H9 (cell line): ENCODE results near the gene GRAMD1B. TPM values are rescaled to one million over a fixed set of nuclear protein-coding genes. Genes with fewer than 3 reads are reported as not detected.

ENCODE experiments used
- DNase-seq: peaks from one replicate; pipeline ENCODE4 v3.0.0-alpha.2; 2017
- H2AFZ ChIP-seq: one replicate; pipeline ENCODE4 v1.6.1; 2013; ENCODE audit warnings: mild to moderate bottlenecking, low read length, control low read depth, moderate library complexity
- H2AK5ac ChIP-seq: 2 replicates; pipeline ENCODE4 v1.6.1; 2013; ENCODE audit warnings: low read length, control low read depth, mixed read lengths; ENCODE audit not compliant: insufficient read length
- H2BK120ac ChIP-seq: one replicate; pipeline ENCODE4 v1.6.1; 2013; ENCODE audit warnings: low read depth, mild to moderate bottlenecking, low read length, control low read depth, inconsistent platforms; ENCODE audit not compliant: poor library complexity, severe bottlenecking
- H2BK12ac ChIP-seq: 2 replicates; pipeline ENCODE4 v1.6.1; 2013; ENCODE audit warnings: low read length, control low read depth, mixed read lengths, low read depth; ENCODE audit not compliant: insufficient read length
- H2BK15ac ChIP-seq: 2 replicates; pipeline ENCODE4 v1.6.1; 2013; ENCODE audit warnings: low read depth, low read length, control low read depth
- H2BK20ac ChIP-seq: one replicate; pipeline ENCODE4 v1.6.1; 2013; ENCODE audit warnings: low read depth, mild to moderate bottlenecking, low read length, control low read depth, inconsistent platforms; ENCODE audit not compliant: poor library complexity, severe bottlenecking
- H2BK5ac ChIP-seq: 2 replicates; pipeline ENCODE4 v1.6.1; 2013; ENCODE audit warnings: low read length, control low read depth, mixed read lengths; ENCODE audit not compliant: insufficient read length
- H3K14ac ChIP-seq: 2 replicates; pipeline ENCODE4 v1.6.1; 2013; ENCODE audit warnings: low read length, control low read depth; ENCODE audit not compliant: insufficient read depth
- H3K18ac ChIP-seq: 2 replicates; pipeline ENCODE4 v1.6.1; 2013; ENCODE audit warnings: low read depth, mild to moderate bottlenecking, mixed read lengths, low read length, control low read depth; ENCODE audit not compliant: insufficient read length
- H3K23ac ChIP-seq: 2 replicates; pipeline ENCODE4 v1.6.1; 2013; ENCODE audit warnings: low read length, control low read depth, mixed read lengths, low read depth; ENCODE audit not compliant: insufficient read length
- H3K23me2 ChIP-seq: 2 replicates; pipeline ENCODE4 v1.6.1; 2013; ENCODE audit warnings: low read depth, mild to moderate bottlenecking, mixed read lengths, low read length, control low read depth; ENCODE audit not compliant: insufficient read length, poor library complexity, severe bottlenecking
- H3K27ac ChIP-seq: 2 replicates; pipeline ENCODE4 v1.5.1; 2013; ENCODE audit warnings: low read length, control low read depth, mixed read lengths, low read depth; ENCODE audit not compliant: insufficient read length
- H3K27me3 ChIP-seq: 2 replicates; pipeline ENCODE4 v1.6.1; 2013; ENCODE audit warnings: low read length, control low read depth, inconsistent platforms; ENCODE audit not compliant: insufficient read depth
- H3K4ac ChIP-seq: 2 replicates; pipeline ENCODE4 v1.6.1; 2013; ENCODE audit warnings: low read depth, mild to moderate bottlenecking, control low read depth, inconsistent platforms, low read length, moderate library complexity
- H3K4me1 ChIP-seq: 2 replicates; pipeline ENCODE4 v1.6.1; 2013; ENCODE audit warnings: low read length, control low read depth, inconsistent platforms; ENCODE audit not compliant: insufficient read depth
- H3K4me2 ChIP-seq: 2 replicates; pipeline ENCODE4 v1.6.1; 2013; ENCODE audit warnings: low read length, control low read depth, mixed read lengths; ENCODE audit not compliant: insufficient read length, insufficient read depth
- H3K56ac ChIP-seq: 2 replicates; pipeline ENCODE4 v1.6.1; 2013; ENCODE audit warnings: low read depth, mild to moderate bottlenecking, mixed read lengths, low read length, control low read depth; ENCODE audit not compliant: insufficient read length
- H3K79me1 ChIP-seq: 2 replicates; pipeline ENCODE4 v1.6.1; 2013; ENCODE audit warnings: low read depth, mild to moderate bottlenecking, moderate library complexity, low read length, control low read depth, inconsistent platforms; ENCODE audit not compliant: insufficient read depth, poor library complexity, severe bottlenecking
- H3K79me2 ChIP-seq: 2 replicates; pipeline ENCODE4 v1.6.1; 2013; ENCODE audit warnings: low read length, control low read depth, inconsistent platforms; ENCODE audit not compliant: insufficient read depth
- H3K9ac ChIP-seq: 2 replicates; pipeline ENCODE4 v1.6.1; 2013; ENCODE audit warnings: low read length, control low read depth, mixed read lengths; ENCODE audit not compliant: insufficient read length; ENCODE audit errors: extremely low read depth
- H3K9me3 ChIP-seq: one replicate; pipeline ENCODE4 v1.6.1; 2013; ENCODE audit warnings: low read depth, low read length, inconsistent platforms; ENCODE audit not compliant: control insufficient read depth
- H3T11ph ChIP-seq: one replicate; pipeline ENCODE4 v1.6.1; 2013; ENCODE audit warnings: mild to moderate bottlenecking, low read length, control low read depth, inconsistent platforms
- H4K20me1 ChIP-seq: one replicate; pipeline ENCODE4 v1.6.1; 2013; ENCODE audit not compliant: control insufficient read depth, insufficient read length, insufficient read depth
- H4K5ac ChIP-seq: 2 replicates; pipeline ENCODE4 v1.6.1; 2013; ENCODE audit warnings: low read depth, mild to moderate bottlenecking, mixed read lengths, low read length, control low read depth; ENCODE audit not compliant: insufficient read length
- H4K8ac ChIP-seq: replicated peaks from 2 replicates; pipeline ENCODE4 v1.6.1; 2013; ENCODE audit warnings: low read length, control low read depth, mixed read lengths, low read depth; ENCODE audit not compliant: insufficient read length
- H4K91ac ChIP-seq: 2 replicates; pipeline ENCODE4 v1.6.1; 2013; ENCODE audit warnings: low read depth, mild to moderate bottlenecking, moderate library complexity, mixed read lengths, low read length, control low read depth; ENCODE audit not compliant: insufficient read length
- H3K27ac Mint-ChIP-seq, 3 experiments: 2 replicates in 2 of 3; 3 replicates in 1 of 3; pipeline ENCODE4 v1.8.0; 2020 to 2021; ENCODE audit warnings: mixed read lengths in 3 of 3, mild to moderate bottlenecking in 1 of 3, moderate library complexity in 1 of 3
- H3K27me3 Mint-ChIP-seq: 2 replicates; pipeline ENCODE4 v1.8.0; 2021; ENCODE audit warnings: low read depth, mild to moderate bottlenecking, moderate library complexity, mixed read lengths
- H3K36me3 Mint-ChIP-seq, 3 experiments: 2 replicates in 2 of 3; 3 replicates in 1 of 3; pipeline ENCODE4 v1.8.0; 2020 to 2021; ENCODE audit warnings: low read depth in 3 of 3, mixed read lengths in 3 of 3; ENCODE audit not compliant: insufficient read depth in 1 of 3
- H3K4me1 Mint-ChIP-seq, 2 experiments: 2 replicates each; pipeline ENCODE4 v1.8.0; 2020; ENCODE audit warnings: mixed read lengths in 2 of 2
- H3K4me3 Mint-ChIP-seq, 2 experiments: 2 replicates in 1 of 2; 3 replicates in 1 of 2; pipeline ENCODE4 v1.8.0; 2020 to 2021; ENCODE audit warnings: mild to moderate bottlenecking in 2 of 2, mixed read lengths in 2 of 2, moderate library complexity in 1 of 2
- H3K9me3 Mint-ChIP-seq, 2 experiments: 2 replicates in 1 of 2; 3 replicates in 1 of 2; pipeline ENCODE4 v1.8.0; 2020; ENCODE audit warnings: mild to moderate bottlenecking in 2 of 2, mixed read lengths in 2 of 2, moderate library complexity in 1 of 2
- CTCF ChIP-seq: fragments of 200-600 bp; sonication (generic); conservative IDR thresholded peaks from 3 replicates; pipeline ENCODE4 v1.8.0; 2021; ENCODE audit warnings: antibody characterized with exemption, mild to moderate bottlenecking
- WGBS: extraction: QIAGEN DNeasy Blood & Tissue Kit; methylation state at CpG from one replicate; pipeline ENCODE4 v1.1.7; 2013; ENCODE audit warnings: missing lambda C conversion rate, low lambda C conversion rate, mixed read lengths; ENCODE audit not compliant: insufficient read length; ENCODE audit errors: extremely low coverage; 5-methylcytosine and 5-hydroxymethylcytosine counted together
- total RNA-seq: library from RNA; stranded (reverse); gene quantifications from 2 replicates; pipeline ENCODE4 v1.2.1, GENCODE V29; 2021

The GRAMD1B gene
- total RNA-seq, 1 experiment from 2014 or later = 25.9 TPM

- Histone ChIP-seq H3K56ac (no peak overlapping the region), H3K9me3 (no peaks in the 10 kb centered on the region), H2BK15ac (no peak overlapping the region), H3K4ac (no peak overlapping the region), H3K23ac (no peak overlapping the region), H2BK5ac (no peak overlapping the region), H4K91ac (no peak overlapping the region), H3K79me1 (no peaks in the 10 kb centered on the region), H2AFZ (no peak overlapping the region), H2BK12ac (no peak overlapping the region), H3K4me2 (no peak overlapping the region), H3T11ph (no peak overlapping the region), H2AK5ac (no peak overlapping the region), H4K5ac (no peak overlapping the region), H2BK20ac (no peak overlapping the region), H3K79me2 (no peaks in the 10 kb centered on the region), H2BK120ac (no peak overlapping the region), H3K23me2 (no peaks in the 10 kb centered on the region), H4K20me1 (no peaks in the 10 kb centered on the region), H3K14ac (no peak overlapping the region), H4K8ac (no peak overlapping the region), H3K4me1 (no peaks in the 10 kb centered on the region; the same call in 1 of the 2 replicates), H3K27ac (no peak overlapping the region), H3K27me3 (no peaks in the 10 kb centered on the region), H3K18ac (no peak overlapping the region), H3K9ac (no peak overlapping the region)
- Mint-ChIP-seq H3K27ac (peak overlapping the region in 2 of 3 experiments; percentile 67 to 69; a peak in 4 of 7 replicates), H3K27me3 (no peaks in the 10 kb centered on the region), H3K36me3 (no peaks in the 10 kb centered on the region), H3K4me3 (no peak overlapping the region), H3K4me1 (peaks cover 30 to 35% of the 10 kb centered on the region in 2 experiments), H3K9me3 (no peaks in the 10 kb centered on the region)
- no peak for DNase-seq
- TF ChIP-seq CTCF = no peak
- no CpG with 5 or more reads among the region's 5 CpGs for WGBS
These were observed 74.3 kb downstream of the GRAMD1B start for GRCh38 chr11:123504401-123504800.
